Astrocyte (in vitro differentiated cells and primary cell): Measurements from ENCODE around the gene GNB1. TPM values are rescaled to one million over a fixed set of nuclear protein-coding genes. Genes with fewer than 3 reads are reported as not detected.

Experiments used
- DNase-seq: peaks from one replicate; pipeline ENCODE4 v3.0.0-alpha.2; 2010; ENCODE audit warnings: low read depth
- FAIRE-seq: peaks from 2 replicates; lab custom pipeline; 2011; peaks lifted over from hg19 to GRCh38; lab: Jason Lieb, UNC
- H2AFZ ChIP-seq: 2 replicates; pipeline ENCODE4 v1.6.0; 2012; ENCODE audit warnings: low read depth, low read length, inconsistent platforms
- H3K27ac ChIP-seq: 2 replicates; pipeline ENCODE4 v1.5.1; 2011; ENCODE audit warnings: low read depth, low read length, inconsistent platforms
- H3K27me3 ChIP-seq: 2 replicates; pipeline ENCODE4 v1.6.0; 2011; ENCODE audit warnings: low read length, inconsistent platforms; ENCODE audit not compliant: insufficient read depth
- H3K36me3 ChIP-seq: 2 replicates; pipeline ENCODE4 v1.5.1; 2011; ENCODE audit warnings: low read length, inconsistent platforms; ENCODE audit not compliant: insufficient read depth
- H3K4me1 ChIP-seq: 2 replicates; pipeline ENCODE4 v1.5.1; 2011; ENCODE audit warnings: low read length, inconsistent platforms; ENCODE audit not compliant: insufficient read depth
- H3K4me2 ChIP-seq: 2 replicates; pipeline ENCODE4 v1.6.0; 2012; ENCODE audit warnings: low read length, inconsistent platforms
- H3K4me3 ChIP-seq: 2 replicates; pipeline ENCODE4 v1.5.1; 2011; ENCODE audit warnings: low read depth, mild to moderate bottlenecking, low read length, inconsistent platforms; ENCODE audit not compliant: insufficient read depth
- H3K79me2 ChIP-seq: 2 replicates; pipeline ENCODE4 v1.6.0; 2012; ENCODE audit warnings: mild to moderate bottlenecking, low read length, inconsistent platforms; ENCODE audit not compliant: insufficient read depth
- H3K9ac ChIP-seq: 2 replicates; pipeline ENCODE4 v1.6.0; 2012; ENCODE audit warnings: mild to moderate bottlenecking, low read length, inconsistent platforms
- H3K9me3 ChIP-seq: 2 replicates; pipeline ENCODE4 v1.5.1; 2012; ENCODE audit warnings: low read depth, mild to moderate bottlenecking, low read length, inconsistent platforms; ENCODE audit not compliant: insufficient read depth
- H4K20me1 ChIP-seq: 2 replicates; pipeline ENCODE4 v1.6.0; 2012; ENCODE audit warnings: low read length, inconsistent platforms; ENCODE audit not compliant: insufficient read depth
- H3K27ac Mint-ChIP-seq: one replicate; pipeline ENCODE4 v1.8.0; 2021; ENCODE audit warnings: mild to moderate bottlenecking, mixed read lengths; ENCODE audit not compliant: unreplicated experiment
- H3K27me3 Mint-ChIP-seq: one replicate; pipeline ENCODE4 v1.8.0; 2021; ENCODE audit warnings: low read depth, mixed read lengths; ENCODE audit not compliant: unreplicated experiment
- H3K36me3 Mint-ChIP-seq: one replicate; pipeline ENCODE4 v1.8.0; 2021; ENCODE audit warnings: low read depth, mixed read lengths; ENCODE audit not compliant: unreplicated experiment
- H3K4me1 Mint-ChIP-seq: one replicate; pipeline ENCODE4 v1.8.0; 2021; ENCODE audit warnings: low read depth, mixed read lengths; ENCODE audit not compliant: unreplicated experiment
- H3K4me3 Mint-ChIP-seq: one replicate; pipeline ENCODE4 v1.8.0; 2021; ENCODE audit warnings: mild to moderate bottlenecking, moderate library complexity, mixed read lengths; ENCODE audit not compliant: unreplicated experiment
- H3K9me3 Mint-ChIP-seq: one replicate; pipeline ENCODE4 v1.8.0; 2021; ENCODE audit warnings: mild to moderate bottlenecking, mixed read lengths; ENCODE audit not compliant: unreplicated experiment
- CTCF ChIP-seq: IDR thresholded peaks from 2 replicates; pipeline ENCODE4 v1.5.1; 2011; ENCODE audit warnings: low read depth, mild to moderate bottlenecking, inconsistent platforms, low read length, moderate library complexity; ENCODE audit not compliant: insufficient read depth
- EZH2 ChIP-seq: IDR thresholded peaks from 2 replicates; pipeline ENCODE4 v1.6.1; 2012; ENCODE audit warnings: mild to moderate bottlenecking, low read length, inconsistent platforms; ENCODE audit not compliant: insufficient read depth
- total RNA-seq: library from RNA; stranded (reverse); gene quantifications from 2 replicates; pipeline ENCODE4 v1.2.1, GENCODE V29; 2021

Gene GNB1
- total RNA-seq, 1 donor from 2014 or later, result 602 TPM

- DNase-seq (no peak), FAIRE-seq (no peak)
- H3K9me3 ChIP-seq, result no peaks in the 10 kb centered on the region
- H3K4me1 ChIP-seq, result peaks cover 3% of the 10 kb centered on the region
- no peaks in the 10 kb centered on the region for H3K79me2 ChIP-seq
- no peak overlapping the region for H3K4me3 Mint-ChIP-seq
- H3K27me3 ChIP-seq, result no peaks in the 10 kb centered on the region
- no peaks in the 10 kb centered on the region for H3K36me3 Mint-ChIP-seq
- no peak overlapping the region for H3K4me3 ChIP-seq
- H3K4me1 Mint-ChIP-seq, result peaks cover 5% of the 10 kb centered on the region
- H3K9me3 Mint-ChIP-seq, result no peaks in the 10 kb centered on the region
- no peak overlapping the region for H3K4me2 ChIP-seq
- no peak overlapping the region for H3K27ac ChIP-seq
- no peaks in the 10 kb centered on the region for H3K36me3 ChIP-seq
- H4K20me1 ChIP-seq, result no peaks in the 10 kb centered on the region
- H2AFZ ChIP-seq, result no peak overlapping the region
- TF ChIP-seq CTCF (no peak), EZH2 (no peak)
- H3K9ac ChIP-seq, result no peak overlapping the region
- H3K27me3 Mint-ChIP-seq, result peaks cover 4% of the 10 kb centered on the region
- H3K27ac Mint-ChIP-seq, result no peak overlapping the region
These were observed 10.9 kb upstream of the GNB1 start for GRCh38 chr1:1901641-1902294.

DNA sequence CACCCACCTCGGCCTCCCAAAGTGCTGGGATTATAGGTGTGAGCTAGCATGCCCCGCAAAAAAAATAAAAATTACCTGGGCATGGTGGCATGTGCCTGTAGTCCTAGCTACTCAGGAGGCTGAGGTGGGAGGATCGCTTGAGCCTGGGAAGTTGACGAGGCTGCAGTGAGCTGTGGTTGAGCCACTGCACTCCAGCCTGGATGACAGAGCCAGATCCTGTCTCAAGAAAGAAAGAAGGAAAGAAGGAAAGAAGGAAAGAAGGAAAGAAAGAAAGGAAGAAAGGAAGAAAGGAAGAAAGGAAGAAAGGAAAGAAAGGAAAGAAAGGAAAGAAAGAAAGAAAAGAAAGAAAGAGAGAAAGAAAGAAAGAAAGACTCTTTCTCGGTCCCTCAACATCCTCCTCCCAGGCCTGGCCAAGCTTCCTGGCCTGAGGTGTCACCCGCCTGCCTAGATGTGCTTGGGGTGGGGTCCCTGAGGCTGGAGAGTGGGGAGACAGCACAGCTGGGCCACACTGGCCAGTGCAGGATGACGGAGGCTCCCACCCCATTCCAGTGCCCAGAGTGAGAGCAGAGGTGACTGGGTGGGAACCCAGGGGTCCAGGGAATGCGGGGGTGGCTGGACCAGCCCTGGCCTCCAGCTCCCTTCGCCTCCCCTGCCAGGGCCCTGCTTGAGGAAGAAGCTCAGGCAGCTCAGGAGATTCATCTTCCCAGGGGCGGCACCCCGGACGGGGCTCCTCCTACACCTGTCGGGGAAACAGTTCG is 10.2 kb upstream of the GNB1 start:
- DNase-seq (no peak), FAIRE-seq (no peak)
- Histone ChIP-seq H3K4me1 (peaks cover 3% of the 10 kb centered on the region), H3K79me2 (no peaks in the 10 kb centered on the region), H3K27me3 (no peaks in the 10 kb centered on the region), H3K9ac (no peak overlapping the region), H3K27ac (no peak overlapping the region), H3K9me3 (no peaks in the 10 kb centered on the region), H4K20me1 (no peaks in the 10 kb centered on the region), H3K36me3 (no peaks in the 10 kb centered on the region), H2AFZ (no peak overlapping the region), H3K4me2 (no peak overlapping the region), H3K4me3 (no peak overlapping the region)
- Mint-ChIP-seq H3K36me3 (no peaks in the 10 kb centered on the region), H3K4me3 (no peak overlapping the region), H3K27me3 (peaks cover 4% of the 10 kb centered on the region), H3K4me1 (peaks cover 2% of the 10 kb centered on the region), H3K9me3 (no peaks in the 10 kb centered on the region), H3K27ac (no peak overlapping the region)
- no peak for TF ChIP-seq EZH2
- TF ChIP-seq CTCF, result no peak

DNA sequence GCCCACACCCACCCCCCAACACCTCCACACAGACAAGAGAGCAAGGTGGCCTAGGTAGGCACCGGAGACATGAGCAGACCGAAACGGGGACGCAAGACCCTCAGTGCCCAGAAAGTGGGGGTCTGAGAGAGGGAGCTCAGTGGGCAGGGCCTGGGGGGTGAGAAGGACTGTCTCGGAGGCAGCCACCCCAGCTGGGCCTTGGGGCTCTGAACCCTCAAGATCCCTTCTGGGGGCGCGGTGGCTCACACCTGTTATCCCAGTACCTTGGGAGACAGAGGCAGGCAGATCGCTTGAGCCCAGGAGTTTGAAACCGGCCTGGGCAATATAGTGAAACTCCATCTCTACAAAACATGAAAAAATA is 9.1 kb upstream of the GNB1 start:
- Histone ChIP-seq H3K4me2 (no peak overlapping the region), H3K27ac (no peak overlapping the region), H3K9me3 (no peaks in the 10 kb centered on the region), H3K36me3 (no peaks in the 10 kb centered on the region), H3K4me1 (peaks cover 3% of the 10 kb centered on the region), H3K9ac (no peak overlapping the region), H3K79me2 (no peaks in the 10 kb centered on the region), H3K27me3 (no peaks in the 10 kb centered on the region), H3K4me3 (no peak overlapping the region), H2AFZ (no peak overlapping the region), H4K20me1 (no peaks in the 10 kb centered on the region)
- peaks cover 1% of the 10 kb centered on the region for H3K4me1 Mint-ChIP-seq
- H3K27me3 Mint-ChIP-seq, result peaks cover 6% of the 10 kb centered on the region
- H3K36me3 Mint-ChIP-seq, result no peaks in the 10 kb centered on the region
- H3K4me3 Mint-ChIP-seq, result no peak overlapping the region
- no peak for DNase-seq
- H3K9me3 Mint-ChIP-seq, result no peaks in the 10 kb centered on the region
- no peak for FAIRE-seq
- no peak overlapping the region for H3K27ac Mint-ChIP-seq
- no peak for TF ChIP-seq EZH2
- no peak for TF ChIP-seq CTCF
